ENCODE data around the gene LRRC45.
"Not testable (repeated sequence)": the region's sequence is repeated elsewhere in the genome, so short reads cannot be mapped to it uniquely, and the experiment has no call there.

LRRC45 gene

GRCh38 chr17:82036634-82037091, 13.6 kb downstream of the LRRC45 start:
- DNase-seq: no peak

- peak; percentile 97 to 98 for DNase-seq
Observed at GRCh38 chr17:82037092-82037888, 14.2 kb downstream of the LRRC45 start, which contains the start of gene DCXR. Gene DCXR, minus strand, starts transcription at chr17:82037697. Its CDS starts 15 bp downstream, at chr17:82037682.

GRCh38 chr17:82037889-82038195, 14.7 kb downstream of the LRRC45 start:
- no peak for DNase-seq

GRCh38 chr17:82038796-82039409, 15.8 kb downstream of the LRRC45 start:
- not testable (repeated sequence) for DNase-seq

GRCh38 chr17:82039695-82040299, 16.7 kb downstream of the LRRC45 start:
- no peak for DNase-seq

GRCh38 chr17:82041144-82041814, 18.2 kb downstream of the LRRC45 start:
- no peak for DNase-seq

- no peak for DNase-seq
Observed at GRCh38 chr17:82042649-82043048, 19.5 kb downstream of the LRRC45 start.

GRCh38 chr17:82043507-82043906, 20.4 kb downstream of the LRRC45 start:
- DNase-seq: no peak

GRCh38 chr17:82045936-82046484, 22.9 kb downstream of the LRRC45 start:
- DNase-seq: no peak

GRCh38 chr17:82046903-82047302, 23.8 kb downstream of the LRRC45 start:
- no peak for DNase-seq

GRCh38 chr17:82047379-82047778, 24.3 kb downstream of the LRRC45 start:
- DNase-seq: no peak

- no peak for DNase-seq
Observed at GRCh38 chr17:82047914-82048570, 24.9 kb downstream of the LRRC45 start.

- DNase-seq: no peak
Observed at GRCh38 chr17:82048571-82048971, 25.5 kb downstream of the LRRC45 start.

- no peak for DNase-seq
Observed at GRCh38 chr17:82049106-82049505, 26.0 kb downstream of the LRRC45 start.

GRCh38 chr17:82049521-82049971, 26.4 kb downstream of the LRRC45 start:
- no peak for DNase-seq

- no peak for DNase-seq
Observed at GRCh38 chr17:82050152-82050760, 27.2 kb downstream of the LRRC45 start.

- DNase-seq: no peak
Observed at GRCh38 chr17:82050761-82051641, 27.9 kb downstream of the LRRC45 start.

GRCh38 chr17:82051776-82052637, 28.9 kb downstream of the LRRC45 start, which contains the start of the genes GPS1 and RFNG:
Gene GPS1, plus strand, starts transcription at chr17:82051898. Its CDS starts 34 bp downstream, at chr17:82051932.
Gene RFNG, minus strand, starts transcription at chr17:82051811. Its CDS starts 45 bp downstream, at chr17:82051766.
- DNase-seq: peak; percentile 85 to 87

GRCh38 chr17:82052638-82053059, 29.5 kb downstream of the LRRC45 start:
- no peak for DNase-seq

GRCh38 chr17:82053130-82053529, 30.0 kb downstream of the LRRC45 start:
- no peak for DNase-seq

All from activated CD4-positive, alpha-beta T cell treated with anti-CD3 and anti-CD28 coated beads, Interleukin-2, amount 50 U/mL, for 48 hours (primary cell).